K562 (cell line): Measurements from ENCODE around the gene DHRS11. TPM values are rescaled to one million over a fixed set of nuclear protein-coding genes. Genes with fewer than 3 reads are reported as not detected.
A peak's percentile ranks its signal among the peaks of the same experiment; 100 is the strongest.

ENCODE experiments used
- ATAC-seq: fragments of 200-7000 bp; cut with Tn5 transposase; 3 replicates; pipeline ENCODE4 v1.9.1; 2020; ENCODE audit warnings: moderate library complexity
- Bru-seq: library from RNA; stranded (reverse); fragments of 400-500 nt; gene quantifications from one replicate; lab custom pipeline; 2021; lab: Mats Ljungman, UMichigan
- BruChase-seq, 2 experiments: library from RNA; stranded (reverse); fragments of 400-500 nt; gene quantifications; one replicate each; lab custom pipeline; 2021; lab: Mats Ljungman, UMichigan
- BruUV-seq: library from RNA; stranded (reverse); fragments of 400-500 nt; replicated peaks from 2 replicates; lab custom pipeline; 2021; lab: Mats Ljungman, UMichigan
- CTCF ChIA-PET: fragments of 300-600 bp; formaldehyde crosslinking; extraction: SDS; loops from one replicate; lab custom pipeline; 2021; ENCODE audit warnings: low intra/inter-chr PET ratio; lab: Yijun Ruan, JAX
- POLR2A ChIA-PET: fragments of 300-600, 350-650 bp; sonication (Branson Sonifier 250); formaldehyde crosslinking; extraction: SDS; loops from one replicate; lab custom pipeline; 2021; ENCODE audit warnings: antibody characterized with exemption, inconsistent platforms; lab: Yijun Ruan, JAX
- DNase-seq, 4 experiments: peaks; one replicate each; pipeline versions ENCODE4 v3.0.0 to v3.0.0-alpha.2; 2011 to 2018; ENCODE audit warnings: low spot score in 3 of 4, mixed read lengths in 3 of 4; ENCODE audit errors: extremely low read depth in 1 of 4
- FAIRE-seq: peaks from 2 replicates; lab custom pipeline; 2011; peaks lifted over from hg19 to GRCh38; lab: Jason Lieb, UNC
- H2AFZ ChIP-seq: 2 replicates; pipeline ENCODE4 v1.6.0; 2011; ENCODE audit warnings: low read depth, low read length, control low read depth, inconsistent platforms
- H3K27ac ChIP-seq: fragments of 200-600 bp; 3 replicates; pipeline ENCODE4 v1.8.0; 2011; ENCODE audit warnings: low read depth, mild to moderate bottlenecking, control low read depth, inconsistent platforms, low read length, moderate library complexity, mixed read lengths; ENCODE audit errors: extremely low read depth
- H3K27me3 ChIP-seq, 2 experiments: fragments of 300-600 bp in 1 of 2; 2 replicates in 1 of 2; 3 replicates in 1 of 2; pipeline versions ENCODE4 v1.6.0 to v1.8.0; 2011; ENCODE audit warnings: inconsistent platforms in 2 of 2, low read length in 2 of 2, mild to moderate bottlenecking in 1 of 2, mixed read lengths in 1 of 2, moderate library complexity in 1 of 2; ENCODE audit not compliant: control insufficient read depth in 2 of 2, insufficient read depth in 2 of 2
- H3K36me3 ChIP-seq: fragments of 300-600 bp; 3 replicates; pipeline ENCODE4 v1.8.0; 2011; ENCODE audit warnings: mild to moderate bottlenecking, low read length, inconsistent platforms; ENCODE audit not compliant: control insufficient read depth, insufficient read depth
- H3K4me1 ChIP-seq, 2 experiments: fragments of 200-600 bp in 1 of 2; replicated peaks in 1 of 2; 2 replicates in 1 of 2; 3 replicates in 1 of 2; pipeline versions ENCODE4 v1.5.1 to v1.8.0; 2011; ENCODE audit warnings: inconsistent platforms in 2 of 2, low read length in 2 of 2, mild to moderate bottlenecking in 1 of 2, mixed read lengths in 1 of 2, moderate library complexity in 1 of 2; ENCODE audit not compliant: control insufficient read depth in 2 of 2, insufficient read depth in 2 of 2
- H3K4me2 ChIP-seq: 2 replicates; pipeline ENCODE4 v1.6.1; 2011; ENCODE audit warnings: low read length, control low read depth, inconsistent platforms, mixed read lengths; ENCODE audit not compliant: insufficient read depth
- H3K4me3 ChIP-seq: fragments of 200-600 bp; sonication (generic), shearing (Covaris generic); 2 replicates; pipeline ENCODE4 v1.5.1; 2016; ENCODE audit warnings: control low read depth, inconsistent platforms
- H3K79me2 ChIP-seq: fragments of 200-600 bp; 3 replicates; pipeline ENCODE4 v1.8.0; 2011; ENCODE audit warnings: low read length, inconsistent platforms; ENCODE audit not compliant: control insufficient read depth, insufficient read depth
- H3K9ac ChIP-seq, 2 experiments: 2 replicates each; pipeline versions ENCODE4 v1.6.0 to v1.6.1; 2011; ENCODE audit warnings: low read depth in 2 of 2, low read length in 2 of 2, control low read depth in 1 of 2, inconsistent platforms in 1 of 2, mild to moderate bottlenecking in 1 of 2, mixed read lengths in 1 of 2; ENCODE audit not compliant: insufficient read depth in 1 of 2
- H3K9me1 ChIP-seq: one replicate; pipeline ENCODE4 v1.6.0; 2011; ENCODE audit warnings: inconsistent platforms, mild to moderate bottlenecking, low read length, moderate library complexity; ENCODE audit not compliant: control insufficient read depth, insufficient read depth
- H3K9me3 ChIP-seq: replicated peaks from 2 replicates; pipeline ENCODE4 v1.5.1; 2011; ENCODE audit warnings: low read depth, low read length, inconsistent platforms; ENCODE audit not compliant: control insufficient read depth, insufficient read depth
- H4K20me1 ChIP-seq: replicated peaks from 2 replicates; pipeline ENCODE4 v1.6.1; 2011; ENCODE audit warnings: low read length, inconsistent platforms, mixed read lengths; ENCODE audit not compliant: control insufficient read depth, insufficient read depth
- NR2C2 ChIP-seq, 2 experiments: fragments of 200-800 bp in 1 of 2; sonication (Bioruptor generic) in 1 of 2; sonication (generic) in 1 of 2; formaldehyde crosslinking in 1 of 2; IDR thresholded peaks; 2 replicates each; pipeline versions ENCODE4 v1.6.1 to v1.8.0; 2016 to 2022; ENCODE audit warnings: mild to moderate bottlenecking in 1 of 2, missing compliant biosample characterization in 1 of 2, missing genetic modification characterization in 1 of 2, missing genetic modification reagents in 1 of 2
- POLR2AphosphoS5 ChIP-seq: IDR thresholded peaks from 2 replicates; pipeline ENCODE4 v1.6.1; 2011; ENCODE audit warnings: mild to moderate bottlenecking, low read depth, low read length, moderate library complexity; ENCODE audit not compliant: control insufficient read depth, insufficient read depth
- RB1 ChIP-seq: fragments of 450-650 bp; IDR thresholded peaks from 2 replicates; pipeline ENCODE4 v1.6.1; 2017; ENCODE audit warnings: low read depth, mild to moderate bottlenecking
- SIN3A ChIP-seq, 2 experiments: fragments of 150-350 bp in 1 of 2; IDR thresholded peaks; 2 replicates each; pipeline ENCODE4 v1.6.1; 2011 to 2016; ENCODE audit warnings: borderline replicate concordance in 2 of 2, low read depth in 2 of 2, low read length in 2 of 2, mild to moderate bottlenecking in 2 of 2, moderate library complexity in 2 of 2; ENCODE audit not compliant: control insufficient read depth in 1 of 2
- SMAD3 ChIP-seq: fragments of 450-650 bp; formaldehyde crosslinking; conservative IDR thresholded peaks from 2 replicates; pipeline ENCODE4 v1.4.0; 2020; ENCODE audit warnings: mild to moderate bottlenecking
- WGBS: fragments of 100-300 bp; shearing (Covaris generic); methylation state at CpG from one replicate; pipeline ENCODE4 v1.1.6; 2016; ENCODE audit warnings: low coverage, mixed read lengths; ENCODE audit not compliant: insufficient coverage; ENCODE audit errors: missing lambda C conversion rate; 5-methylcytosine and 5-hydroxymethylcytosine counted together
- in situ Hi-C: fragments of 300-500 bp; cut with MboI; formaldehyde crosslinking; loops from 4 replicates; pipeline ENCODE4 v1.15.0; 2018; ENCODE audit warnings: inconsistent platforms, mixed read lengths
- intact Hi-C: fragments of 100-400 bp; cut with micrococcal nuclease; formaldehyde crosslinking; loops from 2 replicates; pipeline ENCODE4 v1.14.2; 2022
- long read RNA-seq, 3 experiments: library from polyadenylated mRNA in 2 of 3; library from RNA in 1 of 3; unstranded in 2 of 3; stranded (forward) in 1 of 3; transcript quantifications; one replicate each; pipeline ENCODE4 v2.0.0, GENCODE V29; 2019 to 2022
- polyA minus RNA-seq, 3 experiments: library from RNA; depleted of rRNA, polyadenylated mRNA; stranded (reverse); fragments of >200 nt; gene quantifications; 2 replicates each; pipeline ENCODE4 v1.2.3, GENCODE V29; 2011
- polyA plus RNA-seq, 8 experiments: library from polyadenylated mRNA; depleted of rRNA in 4 of 8; stranded (reverse) in 5 of 8; unstranded in 3 of 8; fragments of >200 nt; fragmentation: Nextera tagmentation in 2 of 8; fragmentation: Illumina TruSeq in 1 of 8; extraction: Ambion mirVana in 2 of 8; extraction: Trizol in 1 of 8; gene quantifications; 2 replicates each; pipeline versions ENCODE4 v1.2.1 to v1.2.3, GENCODE V29; 2011 to 2014; ENCODE audit warnings: inconsistent platforms in 1 of 8, missing spikeins in 1 of 8
- total RNA-seq, 7 experiments: library from RNA; depleted of rRNA in 6 of 7; stranded (reverse); fragments of >200 nt in 6 of 7; fragmentation: Illumina TruSeq in 2 of 7; extraction: Trizol in 2 of 7; gene quantifications; 2 replicates each; pipeline versions ENCODE4 v1.2.1 to v1.2.3, GENCODE V29; 2011 to 2021; ENCODE audit warnings: low replicate concordance in 1 of 7
- TF ChIP-seq, protein P1 (sequence below), 3 experiments: fragments of 200-800 bp in 1 of 3; fragments of 250-450 bp in 1 of 3; fragments of 450-650 bp in 1 of 3; sonication (Bioruptor Pico) in 1 of 3; sonication (Bioruptor generic) in 1 of 3; formaldehyde crosslinking in 1 of 3; IDR thresholded peaks; 2 replicates each; pipeline versions ENCODE4 v1.6.1 to v1.8.0; 2016 to 2022; ENCODE audit warnings: mild to moderate bottlenecking in 2 of 3, missing genetic modification characterization in 2 of 3, missing compliant biosample characterization in 1 of 3, moderate library complexity in 1 of 3

DHRS11 gene, protein sequence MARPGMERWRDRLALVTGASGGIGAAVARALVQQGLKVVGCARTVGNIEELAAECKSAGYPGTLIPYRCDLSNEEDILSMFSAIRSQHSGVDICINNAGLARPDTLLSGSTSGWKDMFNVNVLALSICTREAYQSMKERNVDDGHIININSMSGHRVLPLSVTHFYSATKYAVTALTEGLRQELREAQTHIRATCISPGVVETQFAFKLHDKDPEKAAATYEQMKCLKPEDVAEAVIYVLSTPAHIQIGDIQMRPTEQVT
- 92.9 and 198 TPM in 2 replicates for total RNA-seq (2011; cell fraction: chromatin; rRNA removed; ENCODE audit: low replicate concordance)
- total RNA-seq (2011; cell fraction: nucleolus; rRNA removed) = 118 and 119 TPM in 2 replicates
- total RNA-seq (2011; cell fraction: nucleoplasm; rRNA removed) = 123 and 139 TPM in 2 replicates
- total RNA-seq (2014; rRNA removed) (59.8 and 75.7 TPM in 2 replicates), total RNA-seq (2014; rRNA removed; fragmentation: Illumina TruSeq; extraction: Trizol) (38.3 and 49.7 TPM in 2 replicates), total RNA-seq (2015; rRNA removed; fragmentation: Illumina TruSeq; extraction: Trizol) (43.9 and 45.1 TPM in 2 replicates), total RNA-seq (2021) (66.2 and 68.2 TPM in 2 replicates), polyA plus RNA-seq (2011; rRNA removed) (62.7 and 85.1 TPM in 2 replicates), polyA plus RNA-seq (2014; fragmentation: Illumina TruSeq; extraction: Trizol) (99.3 and 123 TPM in 2 replicates), polyA plus RNA-seq (2014; fragmentation: Nextera tagmentation; extraction: Ambion mirVana) (10 to 100 TPM; 15.2 to 23.0 TPM), polyA plus RNA-seq (2014; rRNA removed) (87.3 and 100 TPM in 2 replicates), polyA minus RNA-seq (2011; rRNA and poly(A)+ RNA removed) (30.9 and 70.0 TPM in 2 replicates), Bru-seq, nascent RNA (percentile 94 among the genes with signal in this experiment), BruChase-seq, experiment 1, labeled RNA remaining after a 2-hour chase (percentile 90 among the genes with signal in this experiment), BruChase-seq, experiment 2, labeled RNA remaining after a 6-hour chase (percentile 88 among the genes with signal in this experiment)
- polyA plus RNA-seq (2011; cell fraction: cytosol; rRNA removed) = 78.5 and 144 TPM in 2 replicates
- polyA plus RNA-seq (2011; cell fraction: nucleus; rRNA removed) = 97.1 and 183 TPM in 2 replicates
- 64.9 and 69.7 TPM in 2 replicates for polyA plus RNA-seq (2012)
- polyA minus RNA-seq (2011; cell fraction: cytosol; rRNA and poly(A)+ RNA removed) = 31.7 and 48.1 TPM in 2 replicates
- polyA minus RNA-seq (2011; cell fraction: nucleus; rRNA and poly(A)+ RNA removed) = 20.8 and 30.8 TPM in 2 replicates
- long read RNA-seq, experiment 1, full-length matches to known transcripts = 94 of 169 reads
- long read RNA-seq, experiment 1, partial matches to known transcripts = 14 of 169 reads
- long read RNA-seq, experiment 1, other reads (novel, unspliced or antisense) = 61 of 169 reads
- long read RNA-seq, experiment 2, full-length matches to known transcripts = 57 of 95 reads
- long read RNA-seq, experiment 2, partial matches to known transcripts = 4 of 95 reads
- long read RNA-seq, experiment 2, other reads (novel, unspliced or antisense) = 34 of 95 reads
- long read RNA-seq, experiment 3, full-length matches to known transcripts = 12 of 22 reads
- long read RNA-seq, experiment 3, partial matches to known transcripts = 0 of 22 reads
- long read RNA-seq, experiment 3, other reads (novel, unspliced or antisense) = 10 of 22 reads

GRCh38 chr17:36591434-36592315 is at the start of gene DHRS11:
Gene DHRS11 (plus strand): TSS chr17:36591879. CDS start chr17:36592010, 131 bp downstream.
- in situ Hi-C loops (loop anchor here (5.0 kb wide), 1 partner anchor 44 kb away; no protein-coding TSS in a partner anchor), intact Hi-C loops (loop anchor here (2.0 kb wide), 2 partner anchors 47 to 57 kb away; partner anchors contain the start of genes GGNBP2, MYO19 and PIGW)
- Histone ChIP-seq H3K4me1 (peaks cover 44 to 53% of the 10 kb centered on the region in 2 experiments), H3K4me3 (peak within 1 kb of the TSS; percentile 79), H3K27me3 (no peaks in the 10 kb centered on the region), H3K9me3 (no peaks in the 10 kb centered on the region), H3K9ac (peak within 1 kb of the TSS; percentile 77 to 92), H3K27ac (peak within 1 kb of the TSS; percentile 73), H3K4me2 (peak within 1 kb of the TSS; percentile 84), H2AFZ (peak within 1 kb of the TSS; percentile 72), H3K36me3 (peaks cover 66% of the 10 kb centered on the region), H4K20me1 (no peaks in the 10 kb centered on the region; the same call in 1 of the 2 replicates), H3K9me1 (no peaks in the 10 kb centered on the region), H3K79me2 (peaks cover 53% of the 10 kb centered on the region)
- CTCF ChIA-PET = no interaction called here
- peak; percentile 89 to 95 (median 94) for DNase-seq
- POLR2A ChIA-PET = interaction anchor here (0.6 to 4.4 kb wide), 8 partner anchors 9 to 358 kb away, joined by 3 to 32 read pairs (median 4); partner anchors contain the start of genes AATF, LHX1 and MRM1
- BruUV-seq = no TSS peak
- no peak for FAIRE-seq
- peak; percentile 94 for ATAC-seq
- 3% methylated on average over 40 of the region's 87 CpGs for WGBS
- TF ChIP-seq POLR2AphosphoS5 (peak; percentile 64), NR2C2 (CRISPR knock-in tag; IDR thresholded peaks at IDR 0.05) (no peak), NR2C2 (tag; IDR thresholded peaks at IDR 0.05) (peak; percentile 62), SMAD3 (0 out of 2 replicates have a peak, but pooled peaks have one; percentile 26), SIN3A (IDR thresholded peaks at IDR 0.05; ENCODE audit: borderline replicate concordance in 2 of 2, control insufficient read depth in 1 of 2, low read depth in 2 of 2, low read length in 2 of 2) (peak in 1 of 2 experiments; percentile 76; a peak in 1 of 4 replicates), RB1 (peak; percentile 48; the same call in 1 of the 2 replicates)
- TF ChIP-seq, protein P1, sequence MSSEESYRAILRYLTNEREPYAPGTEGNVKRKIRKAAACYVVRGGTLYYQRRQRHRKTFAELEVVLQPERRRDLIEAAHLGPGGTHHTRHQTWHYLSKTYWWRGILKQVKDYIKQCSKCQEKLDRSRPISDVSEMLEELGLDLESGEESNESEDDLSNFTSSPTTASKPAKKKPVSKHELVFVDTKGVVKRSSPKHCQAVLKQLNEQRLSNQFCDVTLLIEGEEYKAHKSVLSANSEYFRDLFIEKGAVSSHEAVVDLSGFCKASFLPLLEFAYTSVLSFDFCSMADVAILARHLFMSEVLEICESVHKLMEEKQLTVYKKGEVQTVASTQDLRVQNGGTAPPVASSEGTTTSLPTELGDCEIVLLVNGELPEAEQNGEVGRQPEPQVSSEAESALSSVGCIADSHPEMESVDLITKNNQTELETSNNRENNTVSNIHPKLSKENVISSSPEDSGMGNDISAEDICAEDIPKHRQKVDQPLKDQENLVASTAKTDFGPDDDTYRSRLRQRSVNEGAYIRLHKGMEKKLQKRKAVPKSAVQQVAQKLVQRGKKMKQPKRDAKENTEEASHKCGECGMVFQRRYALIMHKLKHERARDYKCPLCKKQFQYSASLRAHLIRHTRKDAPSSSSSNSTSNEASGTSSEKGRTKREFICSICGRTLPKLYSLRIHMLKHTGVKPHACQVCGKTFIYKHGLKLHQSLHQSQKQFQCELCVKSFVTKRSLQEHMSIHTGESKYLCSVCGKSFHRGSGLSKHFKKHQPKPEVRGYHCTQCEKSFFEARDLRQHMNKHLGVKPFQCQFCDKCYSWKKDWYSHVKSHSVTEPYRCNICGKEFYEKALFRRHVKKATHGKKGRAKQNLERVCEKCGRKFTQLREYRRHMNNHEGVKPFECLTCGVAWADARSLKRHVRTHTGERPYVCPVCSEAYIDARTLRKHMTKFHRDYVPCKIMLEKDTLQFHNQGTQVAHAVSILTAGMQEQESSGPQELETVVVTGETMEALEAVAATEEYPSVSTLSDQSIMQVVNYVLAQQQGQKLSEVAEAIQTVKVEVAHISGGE (CRISPR knock-in tag; IDR thresholded peaks at IDR 0.05) = peak in 1 of 3 experiments; percentile 64; a peak in 2 of 6 replicates
